Measurements from ENCODE around the gene CD58.

CD58 gene

GRCh38 chr1:116497656-116498055, 73.2 kb downstream of the CD58 start:
- TF ChIP-seq SNAI2 (CRISPR knock-in tag; IDR thresholded peaks at IDR 0.05) (no peak), ZNF70 (CRISPR knock-in tag; IDR thresholded peaks at IDR 0.05) (no peak), TSHZ2 (CRISPR knock-in tag; IDR thresholded peaks at IDR 0.05) (no peak), POU6F1 (CRISPR knock-in tag; IDR thresholded peaks at IDR 0.05; ENCODE audit: borderline replicate concordance, low read depth) (no peak), ZNF8 (CRISPR knock-in tag; IDR thresholded peaks at IDR 0.05) (no peak), CSDC2 (CRISPR knock-in tag; IDR thresholded peaks at IDR 0.05) (no peak), CREB5 (CRISPR knock-in tag; IDR thresholded peaks at IDR 0.05; ENCODE audit: low read depth) (no peak), ISL1 (CRISPR knock-in tag; IDR thresholded peaks at IDR 0.05) (no peak), ZC3H10 (CRISPR knock-in tag; IDR thresholded peaks at IDR 0.05) (no peak), ZFP3 (CRISPR knock-in tag; IDR thresholded peaks at IDR 0.05) (no peak), ARNTL (CRISPR knock-in tag; IDR thresholded peaks at IDR 0.05; ENCODE audit: borderline replicate concordance, low read depth) (no peak), PPARA (CRISPR knock-in tag; IDR thresholded peaks at IDR 0.05; ENCODE audit: borderline replicate concordance) (no peak), TCF4 (CRISPR knock-in tag; IDR thresholded peaks at IDR 0.05; ENCODE audit: borderline replicate concordance) (no peak)

GRCh38 chr1:116496898-116497297, 73.9 kb downstream of the CD58 start:
- ATAC-seq: no peak
- no peak for TF ChIP-seq ARNTL (CRISPR knock-in tag; IDR thresholded peaks at IDR 0.05; ENCODE audit: borderline replicate concordance, low read depth)
- no peak for TF ChIP-seq OSR1 (CRISPR knock-in tag; IDR thresholded peaks at IDR 0.05)
- TF ChIP-seq BACH2 (CRISPR knock-in tag; IDR thresholded peaks at IDR 0.05; ENCODE audit: borderline replicate concordance): no peak

More at GRCh38 chr1:116497656-116498055, 73.2 kb downstream of the CD58 start:
- no peak for ATAC-seq

- no peak for TF ChIP-seq SNAI2 (CRISPR knock-in tag; IDR thresholded peaks at IDR 0.05)
- no peak for TF ChIP-seq ZFP3 (CRISPR knock-in tag; IDR thresholded peaks at IDR 0.05)
- TF ChIP-seq ZNF565 (CRISPR knock-in tag; conservative IDR thresholded peaks at IDR 0.05; ENCODE audit: low read depth): no peak
- no peak for TF ChIP-seq TSHZ2 (CRISPR knock-in tag; IDR thresholded peaks at IDR 0.05)
- TF ChIP-seq ESRRG (CRISPR knock-in tag; IDR thresholded peaks at IDR 0.05): no peak
- TF ChIP-seq GLIS3 (CRISPR knock-in tag; IDR thresholded peaks at IDR 0.05): no peak
- no peak for TF ChIP-seq ZC3H10 (CRISPR knock-in tag; IDR thresholded peaks at IDR 0.05)
- TF ChIP-seq CREB5 (CRISPR knock-in tag; IDR thresholded peaks at IDR 0.05; ENCODE audit: low read depth): no peak
- TF ChIP-seq, protein P1, sequence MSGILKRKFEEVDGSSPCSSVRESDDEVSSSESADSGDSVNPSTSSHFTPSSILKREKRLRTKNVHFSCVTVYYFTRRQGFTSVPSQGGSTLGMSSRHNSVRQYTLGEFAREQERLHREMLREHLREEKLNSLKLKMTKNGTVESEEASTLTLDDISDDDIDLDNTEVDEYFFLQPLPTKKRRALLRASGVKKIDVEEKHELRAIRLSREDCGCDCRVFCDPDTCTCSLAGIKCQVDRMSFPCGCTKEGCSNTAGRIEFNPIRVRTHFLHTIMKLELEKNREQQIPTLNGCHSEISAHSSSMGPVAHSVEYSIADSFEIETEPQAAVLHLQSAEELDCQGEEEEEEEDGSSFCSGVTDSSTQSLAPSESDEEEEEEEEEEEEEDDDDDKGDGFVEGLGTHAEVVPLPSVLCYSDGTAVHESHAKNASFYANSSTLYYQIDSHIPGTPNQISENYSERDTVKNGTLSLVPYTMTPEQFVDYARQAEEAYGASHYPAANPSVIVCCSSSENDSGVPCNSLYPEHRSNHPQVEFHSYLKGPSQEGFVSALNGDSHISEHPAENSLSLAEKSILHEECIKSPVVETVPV (CRISPR knock-in tag; IDR thresholded peaks at IDR 0.05): no peak
- no peak for TF ChIP-seq TOX (CRISPR knock-in tag; IDR thresholded peaks at IDR 0.05; ENCODE audit: borderline replicate concordance)
- no peak for TF ChIP-seq ZFP30 (CRISPR knock-in tag; IDR thresholded peaks at IDR 0.05)
- TF ChIP-seq PPARA (CRISPR knock-in tag; IDR thresholded peaks at IDR 0.05; ENCODE audit: borderline replicate concordance): no peak
- no peak for TF ChIP-seq ZNF8 (CRISPR knock-in tag; IDR thresholded peaks at IDR 0.05)
- no peak for TF ChIP-seq TCF4 (CRISPR knock-in tag; IDR thresholded peaks at IDR 0.05; ENCODE audit: borderline replicate concordance)
- no peak for ATAC-seq
These were observed 74.4 kb downstream of the CD58 start for GRCh38 chr1:116496380-116496779.
